WTC11 (cell line): ENCODE measurements around the gene ZBTB47. TPM values are rescaled to one million over a fixed set of nuclear protein-coding genes. Genes with fewer than 3 reads are reported as not detected.
A peak's percentile ranks its signal among the peaks of the same experiment; 100 is the strongest.

Experiments
- ATAC-seq: fragments of 200-7000 bp; cut with Tn5 transposase; 2 replicates; pipeline ENCODE4 v1.10.0; 2021; ENCODE audit warnings: mild to moderate bottlenecking, moderate library complexity
- CTCF ChIA-PET: fragments of 300-600 bp; sonication (Branson Sonifier 250); formaldehyde crosslinking; loops from one replicate; lab custom pipeline; 2021; ENCODE audit warnings: antibody characterized with exemption; lab: Charles Lee
- POLR2A ChIA-PET: fragments of 350-600 bp; sonication (Branson Sonifier 250); formaldehyde crosslinking; loops from one replicate; lab custom pipeline; 2021; ENCODE audit warnings: antibody characterized with exemption; lab: Charles Lee
- DNase-seq: peaks from one replicate; pipeline ENCODE4 v3.0.0; 2021; ENCODE audit warnings: low spot score
- H3K27ac Mint-ChIP-seq: 2 replicates; pipeline ENCODE4 v1.8.0; 2021; ENCODE audit warnings: mixed read lengths
- H3K27me3 Mint-ChIP-seq: 2 replicates; pipeline ENCODE4 v1.8.0; 2021; ENCODE audit warnings: low read depth, mild to moderate bottlenecking, moderate library complexity, mixed read lengths
- H3K36me3 Mint-ChIP-seq: 2 replicates; pipeline ENCODE4 v1.8.0; 2021; ENCODE audit warnings: mixed read lengths
- H3K4me1 Mint-ChIP-seq: 2 replicates; pipeline ENCODE4 v1.8.0; 2022; ENCODE audit warnings: mixed read lengths
- H3K4me3 Mint-ChIP-seq: 2 replicates; pipeline ENCODE4 v1.8.0; 2021; ENCODE audit warnings: mild to moderate bottlenecking, moderate library complexity, mixed read lengths
- H3K9me3 Mint-ChIP-seq: 2 replicates; pipeline ENCODE4 v1.8.0; 2021; ENCODE audit warnings: mixed read lengths
- ESRRA ChIP-seq: sonication (generic); formaldehyde crosslinking; IDR thresholded peaks from 2 replicates; pipeline ENCODE4 v1.8.1; 2022; ENCODE audit warnings: mild to moderate bottlenecking, missing genetic modification reagents, borderline replicate concordance
- GRHL2 ChIP-seq: fragments of 250-450 bp; sonication (Bioruptor Pico); IDR thresholded peaks from 2 replicates; pipeline ENCODE4 v1.8.0; 2022; ENCODE audit warnings: mild to moderate bottlenecking, moderate library complexity; ENCODE audit not compliant: insufficient replicate concordance, severe bottlenecking
- HMGA2 ChIP-seq: fragments of 250-450 bp; sonication (Bioruptor Pico); IDR thresholded peaks from 2 replicates; pipeline ENCODE4 v1.4.0; 2021; ENCODE audit warnings: mild to moderate bottlenecking, moderate library complexity
- IRF2 ChIP-seq: sonication (generic); formaldehyde crosslinking; IDR thresholded peaks from 2 replicates; pipeline ENCODE4 v1.8.0; 2022; ENCODE audit warnings: low read depth, missing genetic modification reagents, borderline replicate concordance
- JAZF1 ChIP-seq: fragments of 250-450 bp; sonication (Bioruptor Pico); IDR thresholded peaks from 2 replicates; pipeline ENCODE4 v1.9.0; 2021; ENCODE audit warnings: moderate library complexity, mild to moderate bottlenecking, inconsistent platforms
- MYBL2 ChIP-seq: sonication (generic); formaldehyde crosslinking; IDR thresholded peaks from 2 replicates; pipeline ENCODE4 v1.8.1; 2023; ENCODE audit warnings: mild to moderate bottlenecking, moderate library complexity, missing genetic modification reagents
- NFATC4 ChIP-seq: fragments of 250-450 bp; sonication (Bioruptor Pico); IDR thresholded peaks from 2 replicates; pipeline ENCODE4 v1.9.0; 2021; ENCODE audit warnings: mild to moderate bottlenecking
- NR1H2 ChIP-seq: sonication (generic); formaldehyde crosslinking; IDR thresholded peaks from 2 replicates; pipeline ENCODE4 v1.9.0; 2021; ENCODE audit warnings: mild to moderate bottlenecking, moderate library complexity, missing genetic modification reagents
- NR3C1 ChIP-seq: sonication (generic); formaldehyde crosslinking; conservative IDR thresholded peaks from 2 replicates; pipeline ENCODE4 v1.8.1; 2023; ENCODE audit warnings: low read depth, mild to moderate bottlenecking, missing genetic modification reagents
- PRRX2 ChIP-seq: fragments of 250-450 bp; sonication (Bioruptor Pico); IDR thresholded peaks from 2 replicates; pipeline ENCODE4 v1.8.0; 2021; ENCODE audit warnings: mild to moderate bottlenecking
- TEAD1 ChIP-seq: sonication (generic); formaldehyde crosslinking; IDR thresholded peaks from 2 replicates; pipeline ENCODE4 v1.8.0; 2022; ENCODE audit warnings: mild to moderate bottlenecking, missing genetic modification reagents
- TEAD4 ChIP-seq: sonication (generic); formaldehyde crosslinking; IDR thresholded peaks from 2 replicates; pipeline ENCODE4 v1.8.0; 2022; ENCODE audit warnings: mild to moderate bottlenecking, missing genetic modification reagents
- ZNF121 ChIP-seq: sonication (generic); formaldehyde crosslinking; IDR thresholded peaks from 2 replicates; pipeline ENCODE4 v1.8.0; 2023; ENCODE audit warnings: missing genetic modification reagents
- ZNF232 ChIP-seq: sonication (generic); formaldehyde crosslinking; IDR thresholded peaks from 2 replicates; pipeline ENCODE4 v1.8.0; 2022; ENCODE audit warnings: mild to moderate bottlenecking, missing genetic modification reagents
- ZNF263 ChIP-seq: sonication (generic); formaldehyde crosslinking; IDR thresholded peaks from 2 replicates; pipeline ENCODE4 v1.8.1; 2022; ENCODE audit warnings: low read depth, mild to moderate bottlenecking, moderate library complexity, missing genetic modification reagents
- ZNF396 ChIP-seq: fragments of 250-450 bp; sonication (Bioruptor Pico); IDR thresholded peaks from 2 replicates; pipeline ENCODE4 v1.8.0; 2021; ENCODE audit warnings: mild to moderate bottlenecking, moderate library complexity, borderline replicate concordance
- total RNA-seq: library from RNA; stranded (reverse); gene quantifications from 3 replicates; pipeline ENCODE4 v1.2.3, GENCODE V29; 2021
- TF ChIP-seq, protein P1 (sequence below): sonication (generic); formaldehyde crosslinking; IDR thresholded peaks from 2 replicates; pipeline ENCODE4 v1.8.0; 2023; ENCODE audit warnings: missing genetic modification reagents, mild to moderate bottlenecking, borderline replicate concordance

ZBTB47 gene
- total RNA-seq, 1 experiment from 2014 or later: 5.2 TPM

DNA sequence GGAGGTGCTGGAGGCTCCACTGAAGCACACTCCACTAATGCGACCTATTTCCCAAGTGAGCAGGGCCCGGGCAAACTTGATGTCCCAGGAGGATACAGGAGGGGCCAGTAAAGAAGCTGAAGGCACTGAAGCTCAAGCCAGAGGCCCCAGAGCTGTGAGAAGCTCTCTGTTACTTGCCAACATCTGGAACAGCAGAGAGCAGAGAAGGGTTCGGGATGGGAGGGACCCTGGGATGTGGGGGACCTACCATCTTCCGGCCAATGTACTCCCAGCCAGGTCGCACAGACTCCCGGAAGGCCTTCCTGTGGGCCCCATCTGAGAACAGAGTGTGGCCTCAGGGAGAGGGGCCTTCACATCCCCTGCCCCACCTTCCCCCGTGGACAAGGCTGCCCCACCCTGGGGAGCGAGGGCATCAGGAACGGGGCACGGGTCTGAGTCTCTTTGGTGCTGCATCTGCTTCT, 46.0 kb downstream of the ZBTB47 start:
- Mint-ChIP-seq H3K27me3 (no peaks in the 10 kb centered on the region), H3K36me3 (no peaks in the 10 kb centered on the region), H3K4me1 (peaks cover 8% of the 10 kb centered on the region), H3K27ac (no peak overlapping the region), H3K4me3 (no peak overlapping the region), H3K9me3 (no peaks in the 10 kb centered on the region)
- ATAC-seq (no peak), DNase-seq (no peak)
- ChIA-PET CTCF (interaction anchor here (1.1 to 1.2 kb wide), 3 partner anchors 13 to 185 kb away, joined by 3 to 4 read pairs (median 3); no protein-coding TSS in a partner anchor), POLR2A (interaction anchor here (0.5 kb wide), 1 partner anchor 45 kb away, joined by 3 read pairs; no protein-coding TSS in a partner anchor)
- TF ChIP-seq TEAD4 (CRISPR knock-in tag) (no peak), ESRRA (CRISPR knock-in tag) (no peak), NR1H2 (CRISPR knock-in tag) (no peak), ZNF232 (CRISPR knock-in tag) (no peak), NR3C1 (CRISPR knock-in tag) (no peak), PRRX2 (CRISPR knock-in tag) (no peak), TEAD1 (CRISPR knock-in tag) (no peak), ZNF121 (CRISPR knock-in tag) (no peak), IRF2 (CRISPR knock-in tag) (no peak), JAZF1 (no peak), HMGA2 (CRISPR knock-in tag) (no peak), NFATC4 (CRISPR knock-in tag) (no peak), ZNF263 (CRISPR knock-in tag) (no peak), MYBL2 (CRISPR knock-in tag) (no peak), GRHL2 (CRISPR knock-in tag) (no peak), ZNF396 (CRISPR knock-in tag) (no peak)

DNA sequence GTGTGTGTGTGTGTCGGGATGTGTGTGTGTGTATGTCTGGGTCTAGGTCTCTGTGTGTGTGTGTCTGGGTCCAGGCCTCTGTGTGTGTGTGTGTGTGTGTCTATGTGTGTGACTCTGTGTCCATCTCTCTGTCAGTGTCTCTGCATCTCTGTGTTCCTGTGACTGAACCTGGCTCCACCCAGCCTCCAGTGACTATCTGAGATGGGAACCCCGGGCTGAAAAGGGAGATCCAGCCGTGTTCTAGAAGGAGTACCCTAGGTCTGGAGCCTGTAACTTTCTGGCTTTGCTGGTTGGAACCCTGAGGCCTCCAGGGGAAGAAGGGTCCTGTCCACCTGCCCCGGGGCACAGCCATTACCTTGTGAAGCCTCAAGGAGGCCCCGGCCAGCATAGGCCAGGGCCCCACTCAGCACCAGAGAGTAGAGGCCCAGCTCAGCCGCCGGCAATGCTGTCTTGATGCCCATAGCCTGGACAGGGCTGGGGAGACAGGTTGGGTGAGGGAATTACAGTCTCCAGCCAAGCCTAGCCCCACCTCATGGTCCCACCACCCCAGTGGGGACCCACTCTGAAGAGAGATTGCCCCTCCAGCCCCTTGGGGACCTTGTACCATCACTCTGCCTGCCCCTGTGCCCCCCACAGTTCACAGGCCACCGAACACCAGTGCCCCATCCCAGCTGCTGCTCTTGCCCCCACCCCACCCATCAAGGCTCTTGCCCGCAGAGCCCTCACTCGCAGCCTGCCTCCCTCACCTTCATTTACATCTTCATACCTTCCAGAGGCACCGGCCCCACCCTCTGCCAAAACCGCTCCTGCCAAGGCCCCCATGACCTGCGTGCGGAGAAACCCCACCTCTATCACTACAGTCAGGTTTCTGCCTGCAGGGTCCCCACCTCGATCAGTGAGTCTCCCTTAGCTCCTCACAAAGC, 47.1 kb downstream of the ZBTB47 start:
- TF ChIP-seq, protein P1, sequence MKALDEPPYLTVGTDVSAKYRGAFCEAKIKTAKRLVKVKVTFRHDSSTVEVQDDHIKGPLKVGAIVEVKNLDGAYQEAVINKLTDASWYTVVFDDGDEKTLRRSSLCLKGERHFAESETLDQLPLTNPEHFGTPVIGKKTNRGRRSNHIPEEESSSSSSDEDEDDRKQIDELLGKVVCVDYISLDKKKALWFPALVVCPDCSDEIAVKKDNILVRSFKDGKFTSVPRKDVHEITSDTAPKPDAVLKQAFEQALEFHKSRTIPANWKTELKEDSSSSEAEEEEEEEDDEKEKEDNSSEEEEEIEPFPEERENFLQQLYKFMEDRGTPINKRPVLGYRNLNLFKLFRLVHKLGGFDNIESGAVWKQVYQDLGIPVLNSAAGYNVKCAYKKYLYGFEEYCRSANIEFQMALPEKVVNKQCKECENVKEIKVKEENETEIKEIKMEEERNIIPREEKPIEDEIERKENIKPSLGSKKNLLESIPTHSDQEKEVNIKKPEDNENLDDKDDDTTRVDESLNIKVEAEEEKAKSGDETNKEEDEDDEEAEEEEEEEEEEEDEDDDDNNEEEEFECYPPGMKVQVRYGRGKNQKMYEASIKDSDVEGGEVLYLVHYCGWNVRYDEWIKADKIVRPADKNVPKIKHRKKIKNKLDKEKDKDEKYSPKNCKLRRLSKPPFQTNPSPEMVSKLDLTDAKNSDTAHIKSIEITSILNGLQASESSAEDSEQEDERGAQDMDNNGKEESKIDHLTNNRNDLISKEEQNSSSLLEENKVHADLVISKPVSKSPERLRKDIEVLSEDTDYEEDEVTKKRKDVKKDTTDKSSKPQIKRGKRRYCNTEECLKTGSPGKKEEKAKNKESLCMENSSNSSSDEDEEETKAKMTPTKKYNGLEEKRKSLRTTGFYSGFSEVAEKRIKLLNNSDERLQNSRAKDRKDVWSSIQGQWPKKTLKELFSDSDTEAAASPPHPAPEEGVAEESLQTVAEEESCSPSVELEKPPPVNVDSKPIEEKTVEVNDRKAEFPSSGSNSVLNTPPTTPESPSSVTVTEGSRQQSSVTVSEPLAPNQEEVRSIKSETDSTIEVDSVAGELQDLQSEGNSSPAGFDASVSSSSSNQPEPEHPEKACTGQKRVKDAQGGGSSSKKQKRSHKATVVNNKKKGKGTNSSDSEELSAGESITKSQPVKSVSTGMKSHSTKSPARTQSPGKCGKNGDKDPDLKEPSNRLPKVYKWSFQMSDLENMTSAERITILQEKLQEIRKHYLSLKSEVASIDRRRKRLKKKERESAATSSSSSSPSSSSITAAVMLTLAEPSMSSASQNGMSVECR (CRISPR knock-in tag): 0 out of 2 replicates have a peak, but pooled peaks have one; percentile 2
- no peak for TF ChIP-seq NR3C1 (CRISPR knock-in tag)
- no peak for DNase-seq
- H3K9me3 Mint-ChIP-seq: no peaks in the 10 kb centered on the region
- H3K36me3 Mint-ChIP-seq: no peaks in the 10 kb centered on the region
- ChIA-PET CTCF (interaction anchor here (0.6 to 2.5 kb wide), 8 partner anchors 11 to 164 kb away, joined by 3 to 13 read pairs (median 4); no protein-coding TSS in a partner anchor), POLR2A (no interaction called here)
- peaks cover 8% of the 10 kb centered on the region for H3K4me1 Mint-ChIP-seq
- H3K27me3 Mint-ChIP-seq: no peaks in the 10 kb centered on the region
- no peak overlapping the region for H3K4me3 Mint-ChIP-seq
- ATAC-seq: no peak
- H3K27ac Mint-ChIP-seq: no peak overlapping the region
